PC-3 (cell line): ENCODE measurements around the gene PLCL1.

Experiments
- EZH2 ChIP-seq: fragments of 300-600 bp; sonication (generic); IDR thresholded peaks from one replicate; pipeline ENCODE4 v1.6.1; 2017; ENCODE audit warnings: antibody characterized with exemption, mild to moderate bottlenecking, low read length; ENCODE audit not compliant: unreplicated experiment
- EZH2phosphoT487 ChIP-seq: fragments of 300-600 bp; sonication (generic); IDR thresholded peaks from 2 replicates; pipeline ENCODE4 v1.6.1; 2018; ENCODE audit warnings: mild to moderate bottlenecking, antibody characterized with exemption, low read length, borderline replicate concordance
- TF ChIP-seq, protein P1 (sequence below): fragments of 300-600 bp; sonication (generic); conservative IDR thresholded peaks from 2 replicates; pipeline ENCODE4 v1.5.1; 2017; ENCODE audit warnings: antibody characterized with exemption, low read depth, mild to moderate bottlenecking, low read length

DNA sequence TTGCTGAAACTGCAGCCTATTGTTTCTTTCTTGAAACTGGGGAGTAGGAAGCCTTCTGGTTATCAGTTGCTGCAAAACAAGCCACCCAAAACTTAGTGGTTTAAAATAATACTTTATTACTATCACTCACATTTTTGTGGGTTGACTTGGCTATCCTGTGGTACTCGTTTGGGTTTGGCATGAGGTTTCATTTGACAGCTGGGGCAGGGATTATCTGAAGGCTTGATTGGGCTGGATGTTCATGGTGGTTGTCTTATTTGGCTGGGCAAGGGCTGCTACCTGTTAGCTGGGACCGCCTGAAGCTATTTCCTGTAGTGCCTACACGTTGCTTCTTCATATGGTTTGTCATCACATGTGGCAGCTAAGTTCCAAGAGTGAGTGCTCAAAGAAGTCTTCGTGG, 122.3 kb downstream of the PLCL1 start:
- TF ChIP-seq, protein P1, sequence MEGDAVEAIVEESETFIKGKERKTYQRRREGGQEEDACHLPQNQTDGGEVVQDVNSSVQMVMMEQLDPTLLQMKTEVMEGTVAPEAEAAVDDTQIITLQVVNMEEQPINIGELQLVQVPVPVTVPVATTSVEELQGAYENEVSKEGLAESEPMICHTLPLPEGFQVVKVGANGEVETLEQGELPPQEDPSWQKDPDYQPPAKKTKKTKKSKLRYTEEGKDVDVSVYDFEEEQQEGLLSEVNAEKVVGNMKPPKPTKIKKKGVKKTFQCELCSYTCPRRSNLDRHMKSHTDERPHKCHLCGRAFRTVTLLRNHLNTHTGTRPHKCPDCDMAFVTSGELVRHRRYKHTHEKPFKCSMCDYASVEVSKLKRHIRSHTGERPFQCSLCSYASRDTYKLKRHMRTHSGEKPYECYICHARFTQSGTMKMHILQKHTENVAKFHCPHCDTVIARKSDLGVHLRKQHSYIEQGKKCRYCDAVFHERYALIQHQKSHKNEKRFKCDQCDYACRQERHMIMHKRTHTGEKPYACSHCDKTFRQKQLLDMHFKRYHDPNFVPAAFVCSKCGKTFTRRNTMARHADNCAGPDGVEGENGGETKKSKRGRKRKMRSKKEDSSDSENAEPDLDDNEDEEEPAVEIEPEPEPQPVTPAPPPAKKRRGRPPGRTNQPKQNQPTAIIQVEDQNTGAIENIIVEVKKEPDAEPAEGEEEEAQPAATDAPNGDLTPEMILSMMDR = no peak
- TF ChIP-seq EZH2 (no peak), EZH2phosphoT487 (no peak)
